Testis (tissue), 2 donors: ENCODE results near the gene SNX12.

Source experiments
- POLR2A ChIP-seq: fragments of 450-650 bp; IDR thresholded peaks from one replicate; pipeline ENCODE4 v1.6.1; 2017; ENCODE audit warnings: antibody characterized with exemption, mild to moderate bottlenecking, moderate library complexity
- TF ChIP-seq, protein P1 (sequence below), 3 experiments: fragments of 450-650 bp in 2 of 3; fragments of 200-600 bp in 1 of 3; sonication (generic) in 1 of 3; IDR thresholded peaks; one replicate each; pipeline ENCODE4 v1.5.1; 2016 to 2019; ENCODE audit warnings: antibody characterized with exemption in 3 of 3, mild to moderate bottlenecking in 2 of 3, moderate library complexity in 1 of 3

DNA sequence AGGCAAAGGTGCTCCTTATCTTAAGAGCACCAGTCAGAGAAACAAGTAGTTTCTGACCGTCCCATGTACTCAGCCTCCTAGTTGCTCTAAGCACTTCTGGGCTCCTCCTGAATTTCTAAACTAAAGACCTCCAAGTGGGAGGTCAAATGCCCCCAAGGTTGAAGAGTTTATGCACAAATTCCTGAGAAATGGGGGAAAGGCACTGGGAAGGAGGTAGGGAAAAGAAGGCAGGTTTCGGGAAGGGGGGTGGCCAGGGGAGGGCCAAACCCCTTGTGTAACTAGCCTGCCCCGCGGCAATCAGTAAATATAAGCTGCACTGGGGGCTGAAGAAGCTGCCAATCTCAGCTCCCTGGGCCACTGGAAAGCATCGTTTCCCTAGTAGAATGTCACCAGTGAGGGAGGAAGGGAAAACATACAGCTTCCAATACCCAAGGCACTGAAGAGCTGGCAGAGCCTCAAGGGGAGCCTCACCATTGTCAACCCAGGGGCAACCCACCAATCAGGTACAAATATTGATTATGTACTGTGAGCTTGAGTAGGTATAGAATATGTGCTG, 30.9 kb upstream of the SNX12 start:
- TF ChIP-seq, protein P1, sequence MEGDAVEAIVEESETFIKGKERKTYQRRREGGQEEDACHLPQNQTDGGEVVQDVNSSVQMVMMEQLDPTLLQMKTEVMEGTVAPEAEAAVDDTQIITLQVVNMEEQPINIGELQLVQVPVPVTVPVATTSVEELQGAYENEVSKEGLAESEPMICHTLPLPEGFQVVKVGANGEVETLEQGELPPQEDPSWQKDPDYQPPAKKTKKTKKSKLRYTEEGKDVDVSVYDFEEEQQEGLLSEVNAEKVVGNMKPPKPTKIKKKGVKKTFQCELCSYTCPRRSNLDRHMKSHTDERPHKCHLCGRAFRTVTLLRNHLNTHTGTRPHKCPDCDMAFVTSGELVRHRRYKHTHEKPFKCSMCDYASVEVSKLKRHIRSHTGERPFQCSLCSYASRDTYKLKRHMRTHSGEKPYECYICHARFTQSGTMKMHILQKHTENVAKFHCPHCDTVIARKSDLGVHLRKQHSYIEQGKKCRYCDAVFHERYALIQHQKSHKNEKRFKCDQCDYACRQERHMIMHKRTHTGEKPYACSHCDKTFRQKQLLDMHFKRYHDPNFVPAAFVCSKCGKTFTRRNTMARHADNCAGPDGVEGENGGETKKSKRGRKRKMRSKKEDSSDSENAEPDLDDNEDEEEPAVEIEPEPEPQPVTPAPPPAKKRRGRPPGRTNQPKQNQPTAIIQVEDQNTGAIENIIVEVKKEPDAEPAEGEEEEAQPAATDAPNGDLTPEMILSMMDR (IDR thresholded peaks at IDR 0.05) = no peak
- no peak for TF ChIP-seq POLR2A
